ENCODE results near the gene WDR49.

WDR49 gene

GRCh38 chr3:167483708-167484475, 169.8 kb downstream of the WDR49 start:
- no peak for DNase-seq

GRCh38 chr3:167481164-167481563, 172.6 kb downstream of the WDR49 start:
- no peak for DNase-seq

DNA sequence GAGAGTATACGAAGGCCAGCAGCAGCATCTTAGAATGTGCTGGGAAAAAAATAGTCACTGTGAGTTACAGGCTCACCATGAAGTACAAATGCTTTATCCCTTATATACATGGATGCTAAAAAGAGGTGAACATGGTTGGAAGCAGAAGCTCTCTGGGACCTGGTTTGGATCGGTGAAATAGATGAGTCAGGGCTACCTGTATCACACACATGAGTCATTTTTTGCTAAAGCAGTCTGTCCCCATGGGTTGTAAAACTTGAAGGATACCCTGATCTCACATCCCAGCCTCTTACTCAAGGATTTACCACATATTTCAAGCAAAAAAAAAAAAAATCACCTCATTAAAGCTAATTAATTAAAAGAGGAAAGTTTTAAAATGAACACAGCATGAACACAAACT, 173.0 kb downstream of the WDR49 start:
- DNase-seq, result no peak

DNA sequence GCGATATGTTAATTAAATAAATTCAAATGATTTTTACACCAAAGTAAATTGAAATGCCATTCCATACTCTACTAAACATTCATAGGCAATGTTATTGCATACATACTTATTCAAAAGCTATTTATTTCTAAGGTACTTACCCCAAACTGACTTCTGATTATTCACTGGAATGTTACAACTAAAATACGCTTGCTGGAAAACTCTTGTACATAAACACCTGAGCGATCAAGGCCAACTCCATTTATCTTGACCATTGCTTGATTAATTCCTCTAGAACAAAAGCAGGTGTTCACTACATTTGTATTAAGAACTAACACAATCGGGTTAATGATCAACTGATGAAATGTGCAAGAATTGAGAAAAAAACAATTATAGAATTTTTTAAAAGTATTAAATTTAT, 179.9 kb downstream of the WDR49 start, which contains the start of gene SERPINI2:
Gene SERPINI2 (minus strand): TSS at position 180 of the 400 bp plus-strand sequence. CDS start 2,208 bp downstream, outside the sequence.
- DNase-seq, result no peak

DNA sequence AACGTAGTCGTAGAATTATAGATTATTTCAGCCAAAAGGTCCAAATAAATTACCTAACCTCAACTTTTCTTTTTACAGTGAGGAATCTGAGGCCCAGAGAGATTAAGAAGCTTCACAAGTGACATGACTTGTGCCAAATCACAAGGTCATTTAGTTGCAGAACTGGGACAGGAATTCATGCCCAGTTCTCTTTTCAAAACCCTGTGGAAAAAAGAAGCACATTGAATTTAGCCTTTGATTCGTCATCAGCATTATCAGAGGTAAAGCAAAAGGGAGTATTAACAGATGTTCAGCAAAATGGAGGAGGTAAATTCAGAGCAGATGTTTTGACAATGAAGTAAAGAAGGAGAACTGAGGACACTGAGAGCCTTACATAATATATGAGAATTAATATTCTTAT, 184.4 kb downstream of the WDR49 start:
- DNase-seq, result no peak

GRCh38 chr3:167467848-167468611, 185.7 kb downstream of the WDR49 start:
- no peak for DNase-seq

GRCh38 chr3:167466966-167467365, 186.8 kb downstream of the WDR49 start:
- DNase-seq, result no peak

- no peak for DNase-seq
Measured at GRCh38 chr3:167456157-167456799, 197.5 kb downstream of the WDR49 start.

DNA sequence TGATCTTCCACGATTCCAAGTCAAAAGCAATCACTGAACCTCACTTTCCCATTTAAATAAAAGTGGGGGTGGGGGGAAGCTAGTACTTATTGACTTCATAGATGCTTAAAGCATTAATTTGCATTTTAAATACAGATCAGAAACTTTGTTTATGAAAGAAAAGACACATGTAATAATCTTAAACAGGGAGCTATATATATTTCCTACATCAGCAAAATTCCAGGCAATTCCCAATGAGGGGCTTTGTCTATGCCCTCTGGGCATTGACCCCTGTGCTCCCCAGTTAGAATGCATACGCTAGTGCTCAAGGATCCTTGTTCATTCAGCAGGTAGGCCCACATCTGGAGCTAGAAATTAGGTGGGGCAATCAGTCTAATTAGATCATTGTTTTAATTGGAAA, 199.9 kb downstream of the WDR49 start:
- DNase-seq, result no peak

DNA sequence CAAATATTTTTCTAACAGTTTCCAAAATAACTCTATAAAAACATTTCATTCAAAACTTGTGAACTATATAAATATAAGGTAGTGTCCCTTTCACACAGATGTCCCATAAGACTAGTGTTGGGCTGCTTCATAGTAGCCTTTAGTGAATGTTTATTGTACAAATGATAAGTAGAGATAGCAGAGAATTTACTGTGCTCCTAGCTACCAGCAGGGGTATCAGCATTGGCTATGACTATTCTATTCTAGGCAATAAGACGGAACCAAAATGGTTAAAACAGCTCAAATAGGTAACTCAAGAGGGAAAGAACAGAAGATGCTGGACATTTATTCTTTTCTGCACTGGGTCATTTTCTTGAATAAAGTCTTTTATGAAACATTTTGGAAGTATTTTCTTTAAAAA, 202.5 kb downstream of the WDR49 start:
- DNase-seq, result no peak

GRCh38 chr3:167450675-167451074, 203.1 kb downstream of the WDR49 start:
- DNase-seq, result no peak

DNA sequence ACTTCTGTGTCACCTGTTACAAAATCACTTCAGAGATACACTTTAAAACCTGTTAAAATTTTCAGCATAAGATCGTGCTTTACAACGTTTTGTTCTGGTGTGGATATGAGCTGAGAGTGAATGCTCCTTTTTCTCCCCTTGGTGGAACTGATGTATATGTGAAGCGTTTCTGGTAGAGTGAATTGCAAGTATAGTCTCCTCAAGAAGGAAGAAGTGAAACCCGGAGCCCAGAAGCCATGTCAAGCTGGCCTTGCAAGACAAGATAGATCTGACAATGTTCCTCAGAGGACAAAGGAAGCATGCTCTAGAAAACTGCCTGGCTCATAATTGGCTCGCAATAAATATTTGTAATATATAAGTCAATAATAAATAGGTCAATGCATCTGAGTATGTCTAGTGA, 203.5 kb downstream of the WDR49 start:
- DNase-seq, result no peak

- DNase-seq, result no peak
Measured at GRCh38 chr3:167445491-167445890, 208.3 kb downstream of the WDR49 start.

DNA sequence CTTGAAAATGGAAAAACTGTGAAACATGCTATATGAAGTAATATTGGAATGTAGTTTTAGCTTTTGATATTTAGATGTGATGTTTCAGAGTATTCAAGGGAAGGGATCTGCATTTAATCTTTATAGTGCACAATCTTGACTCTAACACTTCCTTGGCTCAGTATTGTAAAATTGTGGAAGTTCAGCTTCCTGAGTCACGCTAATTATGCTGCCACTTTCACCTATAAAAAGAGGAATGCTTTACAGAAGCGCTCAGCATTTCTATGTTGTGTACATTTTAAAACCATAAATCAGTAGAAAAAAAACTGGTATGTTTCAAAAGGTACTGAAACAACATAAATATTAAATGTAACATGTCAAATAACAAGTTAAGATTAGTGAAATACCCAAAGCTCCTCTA, 212.5 kb downstream of the WDR49 start:
- no peak for DNase-seq

- no peak for DNase-seq
Measured at GRCh38 chr3:167437428-167438139, 216.2 kb downstream of the WDR49 start.

All from NCI-H1417 treated with DMSO at 0.1 percent for 48 hours (cell line).